CD4-positive, alpha-beta memory T cell (primary cell): Measurements from ENCODE around the gene POLE. TPM values are rescaled to one million over a fixed set of nuclear protein-coding genes. Genes with fewer than 3 reads are reported as not detected.

Source experiments
- CTCF ChIA-PET: fragments of 350-600 bp; sonication (Branson Sonifier 250); formaldehyde crosslinking; loops from one replicate; lab custom pipeline; 2021; ENCODE audit warnings: inconsistent platforms; ENCODE audit not compliant: partially characterized antibody; lab: Charles Lee
- POLR2A ChIA-PET: fragments of 350-600 bp; sonication (Branson Sonifier 250); formaldehyde crosslinking; loops from one replicate; lab custom pipeline; 2021; ENCODE audit not compliant: partially characterized antibody; lab: Charles Lee
- DNase-seq, 5 donors: peaks; one replicate each; pipeline versions ENCODE4 v3.0.0 to v3.0.0-alpha.2; 2020 to 2022; ENCODE audit warnings: mixed read lengths in 1 of 5
- H3K27ac ChIP-seq: one replicate; pipeline ENCODE4 v1.7.0; 2013; ENCODE audit warnings: low read depth, low read length
- H3K27me3 ChIP-seq: 2 replicates; pipeline ENCODE4 v1.7.0; 2013; ENCODE audit warnings: mild to moderate bottlenecking, low read length, moderate library complexity; ENCODE audit not compliant: insufficient read depth
- H3K36me3 ChIP-seq: 2 replicates; pipeline ENCODE4 v1.7.0; 2013; ENCODE audit warnings: mild to moderate bottlenecking, low read length, moderate library complexity; ENCODE audit not compliant: insufficient read depth
- H3K4me1 ChIP-seq: 2 replicates; pipeline ENCODE4 v1.7.0; 2013; ENCODE audit warnings: mild to moderate bottlenecking, low read length, moderate library complexity; ENCODE audit not compliant: insufficient read depth
- H3K4me3 ChIP-seq, 2 donors: one replicate each; pipeline ENCODE4 v1.7.0; 2013; ENCODE audit warnings: low read length in 2 of 2, mild to moderate bottlenecking in 1 of 2
- H3K9me3 ChIP-seq, 2 donors: one replicate each; pipeline ENCODE4 v1.7.0; 2013; ENCODE audit warnings: low read length in 2 of 2, control low read depth in 1 of 2; ENCODE audit not compliant: control insufficient read depth in 1 of 2
- H3K27ac Mint-ChIP-seq, 7 donors: one replicate each; pipeline ENCODE4 v1.8.0; 2020 to 2021; ENCODE audit warnings: mixed read lengths in 7 of 7, mild to moderate bottlenecking in 6 of 7, inconsistent platforms in 3 of 7, moderate library complexity in 3 of 7
- H3K27me3 Mint-ChIP-seq, 2 donors: one replicate each; pipeline ENCODE4 v1.8.0; 2020 to 2021; ENCODE audit warnings: mixed read lengths in 2 of 2
- H3K36me3 Mint-ChIP-seq, 2 donors: one replicate each; pipeline ENCODE4 v1.8.0; 2020 to 2021; ENCODE audit warnings: mixed read lengths in 2 of 2, inconsistent platforms in 1 of 2, mild to moderate bottlenecking in 1 of 2
- H3K4me1 Mint-ChIP-seq, 4 donors: one replicate each; pipeline ENCODE4 v1.8.0; 2020 to 2021; ENCODE audit warnings: mixed read lengths in 4 of 4, mild to moderate bottlenecking in 1 of 4
- H3K4me3 Mint-ChIP-seq, 8 donors: one replicate each; pipeline ENCODE4 v1.8.0; 2020 to 2021; ENCODE audit warnings: mixed read lengths in 8 of 8, mild to moderate bottlenecking in 7 of 8, moderate library complexity in 6 of 8, inconsistent platforms in 3 of 8
- H3K9me3 Mint-ChIP-seq, 8 donors: one replicate each; pipeline ENCODE4 v1.8.0; 2020 to 2021; ENCODE audit warnings: mixed read lengths in 8 of 8, mild to moderate bottlenecking in 5 of 8, inconsistent platforms in 3 of 8, moderate library complexity in 1 of 8
- intact Hi-C: fragments of 100-400 bp; cut with micrococcal nuclease; formaldehyde crosslinking; loops from one replicate; pipeline ENCODE4 v1.15.1; 2023
- polyA plus RNA-seq, 2 donors: library from polyadenylated mRNA; unstranded; fragments of 300-500 nt; fragmentation: Illumina TruSeq; gene quantifications; one replicate each; pipeline ENCODE4 v1.2.3, GENCODE V29; 2021
- total RNA-seq, 2 experiments: library from RNA; stranded (reverse); gene quantifications; one replicate each; pipeline ENCODE4 v1.2.3, GENCODE V29; 2021

POLE gene
- total and polyA plus RNA-seq, 4 experiments from 2014 or later: 2.2 to 75.4 (median 37.9) TPM

DNA sequence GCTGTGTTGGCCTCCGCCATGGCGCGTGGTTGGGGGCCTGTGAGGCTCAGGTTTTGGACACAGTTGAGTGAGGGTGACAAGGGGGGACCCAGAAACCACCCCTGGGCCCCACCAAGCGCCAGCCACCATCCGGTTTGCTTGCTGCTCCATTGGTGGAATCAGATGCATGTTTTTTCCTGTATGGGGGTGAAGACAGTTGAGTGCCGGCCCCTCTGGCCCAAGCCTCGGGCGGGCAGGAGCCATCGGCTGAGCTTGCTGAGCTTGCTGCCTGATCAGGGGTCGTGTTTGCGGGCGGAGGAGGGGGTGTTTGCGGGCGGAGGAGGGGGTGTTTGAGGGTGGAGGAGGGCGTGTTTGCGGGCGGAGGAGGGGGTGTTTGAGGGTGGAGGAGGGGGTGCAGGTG lies 29.9 kb upstream of the POLE start:
- Mint-ChIP-seq H3K9me3 (peaks cover 0 to 6% (median 0%) of the 10 kb centered on the region in 8 donors), H3K4me3 (no peak overlapping the region), H3K4me1 (peaks cover 3 to 20% (median 10%) of the 10 kb centered on the region in 4 donors), H3K27ac (no peak overlapping the region), H3K27me3 (no peaks in the 10 kb centered on the region), H3K36me3 (peaks cover 15 to 45% of the 10 kb centered on the region in 2 donors)
- Histone ChIP-seq H3K27me3 (no peaks in the 10 kb centered on the region), H3K9me3 (no peaks in the 10 kb centered on the region), H3K4me1 (peaks cover 12% of the 10 kb centered on the region), H3K27ac (no peak overlapping the region), H3K36me3 (peaks cover 42% of the 10 kb centered on the region), H3K4me3 (no peak overlapping the region)
- CTCF ChIA-PET: no interaction called here
- intact Hi-C loops: no loop called here
- POLR2A ChIA-PET: no interaction called here
- DNase-seq: no peak

DNA sequence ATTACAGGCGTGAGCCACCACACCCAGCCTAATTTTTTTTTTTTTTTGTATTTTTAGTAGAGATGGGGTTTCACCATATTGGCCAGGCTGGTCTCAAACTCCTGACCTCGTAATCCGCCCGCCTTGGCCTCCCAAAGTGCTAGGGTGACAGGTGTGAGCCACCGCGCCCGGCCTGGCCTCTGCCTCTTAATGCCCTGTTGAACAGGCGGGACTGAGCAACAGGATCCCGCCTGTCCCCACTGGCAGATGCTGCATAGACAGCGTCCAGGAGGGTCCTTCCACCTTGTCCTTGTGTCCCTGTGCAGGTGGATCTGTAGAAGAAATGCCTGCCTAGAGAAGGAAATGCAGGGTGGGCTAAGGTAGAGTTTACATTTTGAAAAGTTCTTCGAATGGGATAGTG lies 29.2 kb upstream of the POLE start:
- ChIA-PET CTCF (no interaction called here), POLR2A (no interaction called here)
- H3K4me1 Mint-ChIP-seq: peaks cover 6 to 27% (median 13%) of the 10 kb centered on the region in 4 donors
- Histone ChIP-seq H3K9me3 (no peaks in the 10 kb centered on the region), H3K27me3 (no peaks in the 10 kb centered on the region), H3K4me1 (peaks cover 18% of the 10 kb centered on the region), H3K36me3 (peaks cover 42% of the 10 kb centered on the region), H3K27ac (no peak overlapping the region), H3K4me3 (no peak overlapping the region)
- no peak overlapping the region for H3K4me3 Mint-ChIP-seq
- no peaks in the 10 kb centered on the region for H3K27me3 Mint-ChIP-seq
- DNase-seq: no peak
- H3K36me3 Mint-ChIP-seq: peaks cover 15 to 40% of the 10 kb centered on the region in 2 donors
- H3K27ac Mint-ChIP-seq: no peak overlapping the region
- intact Hi-C loops: no loop called here
- H3K9me3 Mint-ChIP-seq: peaks cover 0 to 6% (median 0%) of the 10 kb centered on the region in 8 donors

DNA sequence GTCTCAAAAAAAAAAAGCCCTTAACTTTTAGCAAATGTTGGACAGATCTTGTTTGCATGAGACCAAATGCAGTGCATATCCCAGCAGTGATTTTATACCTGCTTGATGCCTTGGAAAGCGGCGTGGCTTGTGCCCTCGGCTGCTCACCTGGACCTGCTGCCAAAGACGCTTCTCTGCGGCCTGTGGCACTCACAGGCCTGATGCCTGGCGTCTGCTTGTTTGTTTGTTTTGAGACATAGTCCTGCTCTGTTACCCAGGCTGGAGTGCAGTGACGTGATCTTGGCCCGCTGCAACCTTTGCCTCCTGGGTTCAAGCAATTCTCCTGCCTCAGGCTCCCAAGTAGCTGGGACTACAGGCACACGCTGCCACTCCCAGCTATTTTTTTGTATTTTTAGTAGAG lies 28.7 kb upstream of the POLE start:
- H3K36me3 ChIP-seq: peaks cover 37% of the 10 kb centered on the region
- POLR2A ChIA-PET: no interaction called here
- CTCF ChIA-PET: no interaction called here

DNA sequence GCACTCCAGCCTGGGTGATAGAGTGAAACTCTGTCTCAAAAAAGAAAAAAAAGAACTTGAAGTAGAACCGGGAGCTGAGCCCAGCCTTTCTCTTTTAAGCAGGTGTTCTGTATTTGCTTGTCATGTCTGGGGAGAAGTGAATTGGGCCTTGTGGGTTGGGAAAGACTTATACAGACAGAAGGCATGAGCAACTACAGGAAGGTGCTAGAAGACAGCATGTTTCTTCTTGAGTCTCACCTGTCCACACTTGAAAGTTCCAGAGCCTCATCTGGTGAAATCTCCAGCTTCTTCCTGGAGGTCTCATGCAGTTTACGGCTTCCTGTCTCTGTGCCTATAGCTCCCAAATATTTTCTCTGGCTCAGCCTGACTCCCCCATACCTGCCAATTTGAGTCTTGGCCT lies 26.0 kb upstream of the POLE start:
- peaks cover 28% of the 10 kb centered on the region for H3K4me1 ChIP-seq
- peak overlapping the region in 2 of 8 donors; percentile 29 to 39 for H3K4me3 Mint-ChIP-seq
- H3K27ac Mint-ChIP-seq: peak overlapping the region in 2 of 7 donors; percentile 30 to 75
- ChIA-PET CTCF (no interaction called here), POLR2A (interaction anchor here (1.1 kb wide), 1 partner anchor 49 kb away, joined by 3 read pairs; the partner anchor contains the start of gene ANKLE2)
- intact Hi-C loops: loop anchor here (5.0 kb wide), 1 partner anchor 174 kb away; the partner anchor contains the start of gene CHFR
- peaks cover 8 to 27% of the 10 kb centered on the region in 2 donors for H3K36me3 Mint-ChIP-seq
- DNase-seq: no peak
- peaks cover 19% of the 10 kb centered on the region for H3K36me3 ChIP-seq
- no peak overlapping the region for H3K27ac ChIP-seq
- no peak overlapping the region for H3K4me3 ChIP-seq
- no peaks in the 10 kb centered on the region for H3K27me3 ChIP-seq
- H3K4me1 Mint-ChIP-seq: peaks cover 8 to 33% (median 18%) of the 10 kb centered on the region in 4 donors
- peaks cover 0 to 8% (median 5%) of the 10 kb centered on the region in 8 donors for H3K9me3 Mint-ChIP-seq
- H3K9me3 ChIP-seq: peaks cover 0 to 2% of the 10 kb centered on the region in 2 donors
- no peaks in the 10 kb centered on the region for H3K27me3 Mint-ChIP-seq

More for the DNA sequence above, 28.7 kb upstream of the POLE start:
- Histone ChIP-seq H3K27me3 (no peaks in the 10 kb centered on the region), H3K4me3 (no peak overlapping the region), H3K9me3 (no peaks in the 10 kb centered on the region), H3K27ac (no peak overlapping the region), H3K4me1 (peaks cover 20% of the 10 kb centered on the region)
- Mint-ChIP-seq H3K9me3 (peaks cover 0 to 6% (median 0%) of the 10 kb centered on the region in 8 donors), H3K4me1 (peaks cover 6 to 28% (median 14%) of the 10 kb centered on the region in 4 donors), H3K27ac (no peak overlapping the region), H3K36me3 (peaks cover 15 to 36% of the 10 kb centered on the region in 2 donors), H3K27me3 (no peaks in the 10 kb centered on the region), H3K4me3 (no peak overlapping the region)
- intact Hi-C loops: no loop called here
- DNase-seq: no peak

DNA sequence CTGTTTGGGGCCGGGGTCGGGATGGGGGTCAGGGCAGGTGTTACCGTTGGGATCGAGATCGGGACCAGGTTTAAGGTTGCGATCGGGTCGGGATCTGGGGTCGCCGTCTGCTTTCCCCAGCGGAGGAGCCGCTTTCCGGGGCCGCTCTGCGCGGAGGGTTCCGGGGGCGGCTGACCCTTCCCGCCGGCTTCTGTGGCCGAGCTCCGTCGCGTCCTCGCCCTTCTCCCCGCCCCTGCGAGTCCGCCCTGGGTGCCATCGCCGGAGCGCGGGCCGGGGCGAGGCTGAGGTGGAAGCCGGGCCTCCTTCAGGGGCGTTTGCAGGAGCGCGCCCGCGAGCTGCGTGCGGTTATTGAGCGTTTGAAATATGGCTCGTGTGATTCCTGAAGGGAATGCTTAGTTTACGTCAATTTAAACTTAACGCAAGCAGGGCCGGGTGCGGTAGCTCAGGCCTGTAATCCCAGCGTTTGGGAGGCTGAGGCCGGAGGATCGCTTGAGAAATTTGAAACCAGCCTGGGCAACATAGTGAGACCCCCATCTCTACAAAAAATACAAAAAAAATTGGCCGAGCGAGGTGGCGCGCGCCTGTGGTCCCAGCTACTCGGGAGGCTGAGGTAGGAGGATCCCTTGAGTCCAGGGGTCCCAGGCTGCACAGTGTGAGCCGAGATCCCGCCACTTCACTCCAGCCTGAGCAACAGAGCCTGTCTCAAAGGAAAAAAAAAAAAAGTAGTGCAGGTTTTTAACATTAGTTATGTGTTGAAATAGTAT lies 24.1 kb upstream of the POLE start:
- Mint-ChIP-seq H3K36me3 (peaks cover 11 to 22% of the 10 kb centered on the region in 2 donors), H3K27me3 (no peaks in the 10 kb centered on the region), H3K4me3 (peak overlapping the region; percentile 75 to 88 (median 83)), H3K4me1 (peaks cover 8 to 33% (median 19%) of the 10 kb centered on the region in 4 donors), H3K27ac (peak overlapping the region in 6 of 7 donors; percentile 19 to 72 (median 58)), H3K9me3 (peaks cover 0 to 21% (median 14%) of the 10 kb centered on the region in 8 donors)
- Histone ChIP-seq H3K27ac (peak overlapping the region; percentile 64), H3K9me3 (peaks cover 0 to 11% of the 10 kb centered on the region in 2 donors), H3K4me3 (peak overlapping the region in 1 of 2 donors; percentile 66), H3K27me3 (no peaks in the 10 kb centered on the region), H3K4me1 (peaks cover 28% of the 10 kb centered on the region), H3K36me3 (peaks cover 15% of the 10 kb centered on the region)
- intact Hi-C loops: loop anchor here (2.0 to 5.0 kb wide), 2 partner anchors 118 to 176 kb away; partner anchors contain the start of genes CHFR and GOLGA3
- POLR2A ChIA-PET: interaction anchor here (0.8 to 2.5 kb wide), 8 partner anchors 9 to 275 kb away, joined by 3 to 9 read pairs (median 4); partner anchors contain the start of genes GOLGA3 and ZNF26
- no peak for DNase-seq
- CTCF ChIA-PET: interaction anchor here (1.2 kb wide), 1 partner anchor 57 kb away, joined by 3 read pairs; no protein-coding TSS in a partner anchor

DNA sequence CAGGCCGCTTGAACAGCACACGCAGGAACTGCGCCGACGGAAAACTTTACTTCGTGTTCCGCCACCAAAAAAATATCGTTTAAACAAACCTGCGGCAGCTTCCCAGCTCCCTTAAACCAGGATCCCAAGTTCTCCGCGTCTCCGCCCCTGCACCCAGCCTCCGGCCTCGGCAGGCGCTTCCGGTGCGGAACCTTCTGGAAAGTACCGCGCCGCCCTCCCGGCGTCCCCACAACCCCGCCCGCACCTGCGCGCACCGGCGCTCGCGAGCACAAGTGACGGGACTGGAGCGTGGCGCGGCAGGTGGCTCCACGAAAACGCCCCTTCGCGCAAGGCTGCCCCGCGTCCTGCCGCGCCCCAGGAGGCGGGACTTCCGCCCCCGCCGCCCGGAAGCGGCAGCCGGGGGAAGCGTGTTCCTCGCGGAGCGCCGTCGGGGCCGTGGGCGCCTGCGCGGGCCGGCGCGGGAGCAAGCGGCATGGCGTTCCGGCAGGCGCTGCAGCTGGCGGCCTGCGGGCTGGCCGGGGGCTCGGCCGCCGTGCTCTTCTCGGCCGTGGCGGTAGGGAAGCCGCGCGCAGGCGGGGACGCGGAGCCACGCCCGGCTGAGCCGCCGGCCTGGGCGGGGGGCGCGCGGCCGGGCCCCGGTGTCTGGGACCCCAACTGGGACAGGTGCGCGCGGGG lies 23.4 kb upstream of the POLE start, which contains the start of gene PGAM5:
Gene PGAM5, plus strand, starts transcription at position 438 of the 675 bp plus-strand sequence. Its CDS starts 35 bp downstream, at position 473.
- CTCF ChIA-PET: interaction anchor here (1.2 kb wide), 1 partner anchor 57 kb away, joined by 3 read pairs; no protein-coding TSS in a partner anchor

More for the DNA sequence above, 23.4 kb upstream of the POLE start, which contains the start of gene PGAM5:
- Mint-ChIP-seq H3K27ac (peak within 1 kb of the TSS; percentile 92 to 95 (median 94)), H3K9me3 (peaks cover 0 to 21% (median 14%) of the 10 kb centered on the region in 8 donors), H3K4me3 (peak within 1 kb of the TSS; percentile 88 to 90 (median 90)), H3K4me1 (peaks cover 8 to 33% (median 19%) of the 10 kb centered on the region in 4 donors), H3K27me3 (no peaks in the 10 kb centered on the region), H3K36me3 (peaks cover 11 to 22% of the 10 kb centered on the region in 2 donors)
- H3K4me1 ChIP-seq: peaks cover 28% of the 10 kb centered on the region
- peak within 1 kb of the TSS; percentile 91 for H3K27ac ChIP-seq
- peak; percentile 95 to 97 (median 96) for DNase-seq
- POLR2A ChIA-PET: interaction anchor here (0.8 to 2.5 kb wide), 11 partner anchors 10 to 276 kb away, joined by 3 to 9 read pairs (median 3); partner anchors contain the start of genes CHFR, GOLGA3 and ZNF26
- peaks cover 0 to 11% of the 10 kb centered on the region in 2 donors for H3K9me3 ChIP-seq
- H3K4me3 ChIP-seq: peak within 1 kb of the TSS; percentile 48 to 70
- H3K36me3 ChIP-seq: peaks cover 10% of the 10 kb centered on the region
- intact Hi-C loops: loop anchor here (1.0 to 5.0 kb wide), 5 partner anchors 23 to 198 kb away; partner anchors contain the start of genes CHFR, GOLGA3, POLE and PXMP2
- no peaks in the 10 kb centered on the region for H3K27me3 ChIP-seq
